ENCODE results near the gene POLR1H. TPM values are rescaled to one million over a fixed set of nuclear protein-coding genes. Genes with fewer than 3 reads are reported as not detected.

Gene POLR1H
- total RNA-seq, 1 experiment from 2014 or later: 40.0 TPM

GRCh38 chr6:30043744-30044143 lies 17.3 kb upstream of the POLR1H start:
- intact Hi-C loops (cut with micrococcal nuclease): no loop called here
- H3K36me3 ChIP-seq (ENCODE audit: low read depth, low read length): no peaks in the 10 kb centered on the region
- CTCF ChIA-PET: no interaction called here
- H3K9me3 ChIP-seq (ENCODE audit: low read length): no peaks in the 10 kb centered on the region
- H3K9me2 ChIP-seq (replicated peaks; ENCODE audit: low read length): no peaks in the 10 kb centered on the region
- ATAC-seq (no peak), DNase-seq (no peak)
- POLR2A ChIA-PET (ENCODE audit: unreplicated experiment): no interaction called here
- H3K79me2 ChIP-seq (ENCODE audit: low read length): no peaks in the 10 kb centered on the region
- no peaks in the 10 kb centered on the region for H3K27me3 ChIP-seq (ENCODE audit: low read length)
- TF ChIP-seq EZH2phosphoT487 (IDR thresholded peaks at IDR 0.05; ENCODE audit: borderline replicate concordance, low read length): no peak
- no peak for TF ChIP-seq EZH2 (IDR thresholded peaks at IDR 0.05; ENCODE audit: low read length, unreplicated experiment)
- no peak for TF ChIP-seq CTCF (conservative IDR thresholded peaks at IDR 0.05; ENCODE audit: low read depth, low read length)
- peaks cover 9% of the 10 kb centered on the region for H3K4me1 ChIP-seq (ENCODE audit: insufficient read depth, low read length)
- no peak overlapping the region for H3K27ac ChIP-seq (ENCODE audit: low read length)
- H3K9ac ChIP-seq (ENCODE audit: low read length): no peak overlapping the region
- H3F3A ChIP-seq (ENCODE audit: low read length, unreplicated experiment): peaks cover 3% of the 10 kb centered on the region
- no peak overlapping the region for H3K4me2 ChIP-seq (ENCODE audit: low read length)
- BruUV-seq (replicated peaks): no TSS peak
- H4K20me1 ChIP-seq (ENCODE audit: low read length): no peaks in the 10 kb centered on the region
- no peak overlapping the region for H2AFZ ChIP-seq (ENCODE audit: low read length)
- H3K4me3 ChIP-seq (ENCODE audit: low read length): no peak overlapping the region

- TF ChIP-seq EZH2 (IDR thresholded peaks at IDR 0.05; ENCODE audit: low read length, unreplicated experiment) (no peak), EZH2phosphoT487 (IDR thresholded peaks at IDR 0.05; ENCODE audit: borderline replicate concordance, low read length) (no peak), CTCF (conservative IDR thresholded peaks at IDR 0.05; ENCODE audit: low read depth, low read length) (no peak)
- Histone ChIP-seq H3K9me2 (replicated peaks; ENCODE audit: low read length) (no peaks in the 10 kb centered on the region), H3F3A (ENCODE audit: low read length, unreplicated experiment) (peaks cover 3% of the 10 kb centered on the region), H3K27me3 (ENCODE audit: low read length) (no peaks in the 10 kb centered on the region), H4K20me1 (ENCODE audit: low read length) (no peaks in the 10 kb centered on the region), H3K4me1 (ENCODE audit: insufficient read depth, low read length) (peaks cover 9% of the 10 kb centered on the region), H3K79me2 (ENCODE audit: low read length) (no peaks in the 10 kb centered on the region), H2AFZ (ENCODE audit: low read length) (no peak overlapping the region), H3K9ac (ENCODE audit: low read length) (no peak overlapping the region), H3K9me3 (ENCODE audit: low read length) (no peaks in the 10 kb centered on the region), H3K36me3 (ENCODE audit: low read depth, low read length) (no peaks in the 10 kb centered on the region), H3K27ac (ENCODE audit: low read length) (no peak overlapping the region), H3K4me2 (ENCODE audit: low read length) (peak overlapping the region; percentile 20; the same call in 1 of the 2 replicates), H3K4me3 (ENCODE audit: low read length) (no peak overlapping the region)
- ATAC-seq (peak; percentile 97), DNase-seq (peak; percentile 60)
- ChIA-PET CTCF (no interaction called here), POLR2A (ENCODE audit: unreplicated experiment) (interaction anchor here (0.7 kb wide), 1 partner anchor 8 kb away, joined by 4 read pairs; no protein-coding TSS in a partner anchor)
- intact Hi-C loops (cut with micrococcal nuclease): no loop called here
- BruUV-seq (replicated peaks): no TSS peak
Measured at GRCh38 chr6:30044630-30045029, 16.4 kb upstream of the POLR1H start.

DNA sequence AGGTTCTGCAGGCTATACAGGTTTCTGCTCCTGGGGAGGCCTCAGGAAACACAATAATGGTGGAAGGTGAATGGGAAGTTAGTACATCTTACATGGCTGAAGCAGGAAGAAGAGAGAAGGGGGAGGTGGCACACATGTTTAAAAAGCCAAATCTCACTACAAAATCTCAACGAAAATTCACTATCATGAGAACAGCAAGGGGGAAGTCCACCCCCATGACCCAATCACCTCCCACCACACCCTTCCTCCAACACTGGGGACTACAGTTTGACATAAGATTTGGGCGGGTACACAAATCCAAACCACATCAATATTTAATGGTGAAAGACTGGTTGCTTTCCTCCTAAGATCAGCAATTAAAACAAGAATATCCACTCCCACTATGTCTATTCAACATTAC lies 13.8 kb upstream of the POLR1H start:
- no peak overlapping the region for H3K27ac ChIP-seq (ENCODE audit: low read length)
- POLR2A ChIA-PET (ENCODE audit: unreplicated experiment): no interaction called here
- TF ChIP-seq EZH2 (IDR thresholded peaks at IDR 0.05; ENCODE audit: low read length, unreplicated experiment) (no peak), CTCF (conservative IDR thresholded peaks at IDR 0.05; ENCODE audit: low read depth, low read length) (no peak), EZH2phosphoT487 (IDR thresholded peaks at IDR 0.05; ENCODE audit: borderline replicate concordance, low read length) (no peak)

More for the DNA sequence above, 13.8 kb upstream of the POLR1H start:
- no peaks in the 10 kb centered on the region for H3K27me3 ChIP-seq (ENCODE audit: low read length)
- no peaks in the 10 kb centered on the region for H3K9me2 ChIP-seq (replicated peaks; ENCODE audit: low read length)
- no TSS peak for BruUV-seq (replicated peaks)
- intact Hi-C loops (cut with micrococcal nuclease): no loop called here
- H2AFZ ChIP-seq (ENCODE audit: low read length): no peak overlapping the region
- no peak for DNase-seq
- peaks cover 3% of the 10 kb centered on the region for H3F3A ChIP-seq (ENCODE audit: low read length, unreplicated experiment)
- no peaks in the 10 kb centered on the region for H4K20me1 ChIP-seq (ENCODE audit: low read length)
- no peak for ATAC-seq
- peaks cover 9% of the 10 kb centered on the region for H3K4me1 ChIP-seq (ENCODE audit: insufficient read depth, low read length)
- CTCF ChIA-PET: no interaction called here
- no peak overlapping the region for H3K4me3 ChIP-seq (ENCODE audit: low read length)
- no peak overlapping the region for H3K9ac ChIP-seq (ENCODE audit: low read length)
- H3K79me2 ChIP-seq (ENCODE audit: low read length): no peaks in the 10 kb centered on the region
- H3K9me3 ChIP-seq (ENCODE audit: low read length): no peaks in the 10 kb centered on the region
- H3K4me2 ChIP-seq (ENCODE audit: low read length): no peak overlapping the region
- H3K36me3 ChIP-seq (ENCODE audit: low read depth, low read length): no peaks in the 10 kb centered on the region

Measured in PC-3 (cell line).